ENCODE results near the gene MMP15.
"Not testable (repeated sequence)": the region's sequence is repeated elsewhere in the genome, so short reads cannot be mapped to it uniquely, and the experiment has no call there.

The MMP15 gene

GRCh38 chr16:57995721-57996405 is 29.7 kb upstream of the MMP15 start:
- FAIRE-seq: no peak

DNA sequence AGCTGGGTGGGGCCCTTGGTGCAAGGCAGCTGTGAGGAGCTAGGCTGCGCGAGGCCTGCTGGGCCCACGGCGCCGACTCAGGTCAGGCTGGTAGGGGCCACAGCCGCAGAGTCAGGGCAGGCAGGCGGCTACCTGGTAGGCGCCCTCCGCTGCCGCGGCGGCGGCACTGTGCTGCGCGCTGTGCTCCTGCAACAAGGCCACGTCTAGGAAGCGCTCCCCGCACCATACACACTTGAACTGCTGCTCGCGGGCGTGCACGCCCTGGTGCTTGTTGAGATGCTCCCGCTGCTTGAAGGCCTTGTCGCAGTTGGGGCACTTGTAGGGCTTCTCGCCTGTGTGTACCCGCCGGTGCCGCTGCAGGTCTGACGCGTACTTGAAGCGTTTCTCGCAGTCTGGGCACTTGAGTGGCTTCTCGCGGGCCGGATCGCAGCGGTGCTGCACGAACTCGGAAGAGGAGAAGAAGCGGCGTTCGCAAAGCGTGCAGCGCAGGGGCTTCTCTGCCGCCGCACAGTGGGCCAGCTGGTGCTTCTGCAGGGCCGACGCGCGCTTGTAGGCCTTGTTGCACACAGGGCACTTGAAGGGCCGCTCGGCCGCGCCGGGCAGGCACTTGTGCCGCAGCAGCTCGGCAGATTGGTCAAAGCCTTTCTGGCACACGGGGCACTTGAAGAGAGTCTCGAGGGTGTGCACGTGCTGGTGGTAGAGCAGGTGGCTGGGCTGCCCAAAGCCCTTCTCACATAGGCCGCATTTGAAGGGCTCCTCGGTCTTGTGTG is 29.0 kb upstream of the MMP15 start:
- no peak for FAIRE-seq
- no peak for DNase-seq (ENCODE audit: extremely low spot score, insufficient read length, low read depth)

More at GRCh38 chr16:57995721-57996405, 29.7 kb upstream of the MMP15 start:
- DNase-seq (ENCODE audit: extremely low spot score, insufficient read length, low read depth): no peak

- DNase-seq (ENCODE audit: extremely low spot score, insufficient read length, low read depth) (no peak), FAIRE-seq (no peak)
Observed at GRCh38 chr16:57997176-57997527, 28.4 kb upstream of the MMP15 start.

GRCh38 chr16:57997528-57998265 is 27.9 kb upstream of the MMP15 start:
- no peak for FAIRE-seq

GRCh38 chr16:57998486-57998885 is 27.1 kb upstream of the MMP15 start:
- DNase-seq (ENCODE audit: extremely low spot score, insufficient read length, low read depth) (no peak), FAIRE-seq (no peak)

More at GRCh38 chr16:57997528-57998265, 27.9 kb upstream of the MMP15 start:
- DNase-seq (ENCODE audit: extremely low spot score, insufficient read length, low read depth): no peak

DNA sequence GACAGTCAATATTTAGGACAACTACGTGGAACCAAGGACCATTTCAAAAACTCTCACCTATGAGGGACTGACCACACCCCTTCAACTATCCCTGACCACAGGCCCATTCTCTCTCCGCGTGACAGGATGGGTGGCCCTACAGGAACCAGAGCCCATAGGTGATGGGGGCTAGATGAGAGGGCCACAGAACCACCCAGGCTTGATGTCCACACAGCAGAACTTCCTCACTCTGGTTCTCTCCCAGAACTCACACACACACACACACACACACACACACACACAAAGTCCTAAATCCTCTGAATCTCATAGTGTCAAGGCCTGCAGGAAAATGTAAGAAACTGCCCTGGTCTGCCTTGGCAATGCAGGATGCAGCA is 26.6 kb upstream of the MMP15 start:
- FAIRE-seq (no peak), DNase-seq (ENCODE audit: extremely low spot score, insufficient read length, low read depth) (no peak)

DNA sequence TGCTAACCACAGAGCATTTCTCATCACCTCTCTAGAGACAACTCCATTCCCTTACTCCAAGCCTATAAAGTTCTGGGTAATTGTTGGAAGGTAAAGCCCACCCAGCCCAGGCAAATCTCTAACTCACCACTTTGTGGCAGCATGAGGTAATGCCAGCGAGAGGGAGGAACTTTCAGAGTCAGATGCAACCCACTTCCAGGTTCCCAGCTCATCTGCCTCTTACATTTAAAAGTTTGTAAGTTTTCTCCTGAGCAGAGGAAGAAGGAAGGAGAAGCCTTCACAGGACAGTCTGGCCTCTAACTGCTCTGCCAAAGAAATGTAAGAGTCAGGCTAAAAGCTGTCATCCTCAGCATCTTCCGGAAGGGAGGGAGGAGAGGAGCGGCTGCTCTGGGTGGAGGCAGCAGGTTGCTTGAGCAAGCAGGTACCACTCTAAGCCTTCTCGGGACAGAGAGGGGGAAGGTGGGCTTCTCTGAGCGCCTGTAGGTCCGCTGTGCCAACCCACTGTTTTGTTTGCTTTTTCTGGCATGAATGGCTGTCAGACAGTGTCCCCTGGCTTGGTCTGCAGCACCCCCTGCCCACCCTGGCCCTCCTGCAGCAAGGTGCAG is 26.1 kb upstream of the MMP15 start:
- FAIRE-seq: peak; percentile 56
- no peak for DNase-seq (ENCODE audit: extremely low spot score, insufficient read length, low read depth)

DNA sequence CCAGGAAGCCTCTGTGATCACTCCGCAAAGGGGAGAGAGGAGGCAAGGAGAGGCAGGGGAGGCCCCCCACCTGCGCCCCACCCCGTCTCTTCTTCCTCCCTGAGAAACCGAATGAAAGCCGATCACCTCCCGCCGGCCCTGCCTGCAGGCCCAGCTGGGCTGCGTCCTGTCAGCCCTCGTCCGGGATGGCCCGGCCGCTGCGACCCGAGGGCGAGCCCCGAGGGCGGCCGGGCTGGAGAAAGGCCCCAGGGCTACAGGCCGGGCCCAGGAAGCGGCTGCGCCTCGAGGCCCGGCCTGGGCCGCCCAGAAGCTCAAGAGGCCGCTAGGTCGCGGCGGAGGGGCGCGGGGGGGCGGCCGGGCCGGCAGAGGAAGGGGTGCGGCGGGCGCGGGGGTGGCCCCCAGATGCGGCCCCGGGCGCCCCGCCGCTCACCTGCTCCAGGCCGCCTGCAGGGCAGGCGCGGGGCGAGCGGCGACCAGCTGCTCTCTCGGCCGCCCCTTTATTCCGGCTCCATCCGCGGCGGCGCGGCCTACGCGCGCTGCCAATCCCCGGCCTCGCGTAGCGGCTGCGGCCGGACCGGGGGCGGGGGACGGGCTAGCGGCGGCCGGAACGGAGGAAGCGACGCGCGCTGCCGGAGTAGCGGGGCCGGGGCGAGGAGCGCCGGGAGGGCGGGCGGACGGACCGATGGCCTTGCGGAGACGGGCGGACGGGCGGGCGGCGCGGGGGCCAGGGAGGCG is 25.4 kb upstream of the MMP15 start, which contains the start of gene ZNF319:
TSS of gene ZNF319 (minus strand) at position 702 of the 735 bp plus-strand sequence. CDS start 2,407 bp downstream, outside the sequence.
- FAIRE-seq (no peak), DNase-seq (ENCODE audit: extremely low spot score, insufficient read length, low read depth) (no peak)

DNA sequence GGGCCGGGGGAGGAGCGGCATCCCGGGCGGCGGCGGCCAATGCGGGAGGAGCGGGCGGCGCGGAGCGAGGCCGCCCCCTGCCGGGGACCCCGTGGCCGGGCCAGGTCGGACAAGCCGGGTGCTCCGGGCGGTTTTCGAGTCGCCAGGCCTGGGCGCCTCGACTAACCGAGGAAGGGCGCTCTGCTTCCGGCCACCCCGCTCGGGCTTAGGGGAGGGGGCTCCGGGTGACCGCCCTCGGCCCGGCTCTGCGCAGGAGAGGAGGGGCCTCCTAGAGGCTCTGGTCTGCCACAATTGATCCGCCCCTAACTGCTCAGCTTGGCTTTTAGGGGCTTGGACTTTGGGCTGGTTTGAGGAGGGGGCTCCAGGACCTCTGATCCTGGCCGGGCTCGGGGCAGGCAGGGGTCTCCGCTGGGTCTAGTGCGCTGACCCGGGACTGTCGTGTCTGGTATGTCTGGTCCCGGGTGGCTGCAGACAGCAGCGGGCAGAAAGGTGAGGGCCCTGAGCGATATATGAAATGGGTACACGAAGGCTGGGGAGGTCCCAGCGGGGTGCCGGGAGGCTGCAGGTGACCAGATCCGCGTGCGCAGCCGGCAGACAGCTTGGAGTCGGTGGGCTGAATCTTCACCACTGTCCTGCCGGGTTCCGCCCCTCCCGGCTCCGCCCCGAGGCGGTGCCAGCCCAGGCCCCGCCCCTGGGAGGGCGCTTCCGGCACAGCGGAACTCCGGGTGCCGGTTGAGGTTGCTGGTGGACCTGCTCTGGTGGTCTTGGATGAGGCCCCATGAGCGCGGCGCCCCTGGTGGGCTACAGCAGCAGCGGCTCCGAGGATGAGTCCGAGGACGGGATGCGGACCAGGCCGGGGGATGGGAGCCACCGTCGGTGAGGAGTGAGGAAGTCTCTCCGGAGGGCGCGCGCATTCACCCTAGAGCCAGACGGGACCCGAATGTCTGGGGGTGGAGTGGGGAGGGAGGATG is 24.6 kb upstream of the MMP15 start, which contains the start of gene USB1:
TSS of gene USB1 (plus strand) at position 702 of the 971 bp plus-strand sequence. CDS start at position 779, 77 bp downstream.
- FAIRE-seq (peak; percentile 93), DNase-seq (ENCODE audit: extremely low spot score, insufficient read length, low read depth) (peak; percentile 95)

GRCh38 chr16:58001781-58002415 is 23.7 kb upstream of the MMP15 start:
- DNase-seq (ENCODE audit: extremely low spot score, insufficient read length, low read depth) (no peak), FAIRE-seq (no peak)

DNA sequence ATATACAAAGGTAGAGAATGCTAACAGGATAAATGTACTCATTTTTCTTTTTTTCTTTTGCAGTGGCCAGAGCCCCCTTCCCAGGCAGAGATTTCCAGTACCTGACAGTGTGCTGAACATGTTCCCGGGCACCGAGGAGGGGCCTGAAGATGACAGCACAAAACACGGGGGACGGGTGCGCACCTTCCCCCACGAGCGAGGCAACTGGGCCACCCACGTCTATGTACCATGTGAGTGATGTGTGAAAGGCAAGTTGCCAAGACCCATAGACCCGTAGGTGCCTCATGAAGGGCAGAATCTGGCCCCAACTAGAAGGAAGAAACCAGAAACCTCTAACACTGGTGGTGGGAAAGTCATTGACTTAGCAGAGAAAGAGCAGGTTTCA is 23.1 kb upstream of the MMP15 start:
- DNase-seq (ENCODE audit: extremely low spot score, insufficient read length, low read depth) (no peak), FAIRE-seq (no peak)

GRCh38 chr16:58002936-58003335 is 22.6 kb upstream of the MMP15 start:
- no peak for DNase-seq (ENCODE audit: extremely low spot score, insufficient read length, low read depth)

DNA sequence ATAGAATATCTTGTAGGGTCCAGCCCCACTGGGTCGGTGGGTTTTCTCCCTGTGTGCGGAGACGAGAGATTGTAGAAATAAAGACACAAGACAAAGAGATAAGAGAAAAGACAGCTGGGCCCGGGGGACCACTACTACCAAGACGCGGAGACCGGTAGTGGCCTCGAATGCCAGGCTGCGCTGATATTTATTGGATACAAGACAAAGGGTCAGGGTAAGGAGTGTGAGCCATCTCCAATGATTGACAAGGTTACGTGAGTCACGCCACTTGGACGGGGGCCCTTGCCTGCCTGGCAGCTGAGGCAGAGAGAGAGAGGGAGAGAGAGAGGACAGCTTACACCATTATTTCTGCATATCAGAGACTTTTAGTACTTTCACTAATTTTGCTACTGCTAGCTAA is 20.8 kb upstream of the MMP15 start:
- FAIRE-seq; DNase-seq (ENCODE audit: extremely low spot score, insufficient read length, low read depth): not testable (repeated sequence)

More at GRCh38 chr16:58002936-58003335, 22.6 kb upstream of the MMP15 start:
- no peak for FAIRE-seq

- DNase-seq (ENCODE audit: extremely low spot score, insufficient read length, low read depth) (no peak), FAIRE-seq (no peak)
Observed at GRCh38 chr16:58009856-58010416, 15.6 kb upstream of the MMP15 start.

DNA sequence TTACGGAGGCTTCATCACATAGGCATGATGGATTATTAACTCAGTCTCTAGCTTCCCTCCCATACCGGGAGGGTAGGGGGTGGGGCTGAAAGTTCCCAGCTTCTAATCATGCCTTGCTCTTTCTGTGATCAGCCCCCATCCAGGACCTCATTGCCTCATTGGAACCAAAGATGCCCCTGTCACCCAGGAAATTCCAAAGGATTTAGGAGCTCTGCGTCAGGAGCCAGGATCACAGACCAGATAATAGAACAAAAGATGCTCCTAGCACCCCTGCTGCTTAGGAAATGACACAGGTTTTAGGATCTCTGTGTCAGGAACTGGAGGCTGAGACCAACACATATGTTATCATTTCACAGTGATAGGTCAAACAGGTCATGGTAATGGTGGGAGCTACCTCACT is 14.7 kb upstream of the MMP15 start:
- no peak for DNase-seq (ENCODE audit: extremely low spot score, insufficient read length, low read depth)
- FAIRE-seq: no peak

GRCh38 chr16:58011652-58012051 is 13.9 kb upstream of the MMP15 start:
- FAIRE-seq (no peak), DNase-seq (ENCODE audit: extremely low spot score, insufficient read length, low read depth) (no peak)

DNA sequence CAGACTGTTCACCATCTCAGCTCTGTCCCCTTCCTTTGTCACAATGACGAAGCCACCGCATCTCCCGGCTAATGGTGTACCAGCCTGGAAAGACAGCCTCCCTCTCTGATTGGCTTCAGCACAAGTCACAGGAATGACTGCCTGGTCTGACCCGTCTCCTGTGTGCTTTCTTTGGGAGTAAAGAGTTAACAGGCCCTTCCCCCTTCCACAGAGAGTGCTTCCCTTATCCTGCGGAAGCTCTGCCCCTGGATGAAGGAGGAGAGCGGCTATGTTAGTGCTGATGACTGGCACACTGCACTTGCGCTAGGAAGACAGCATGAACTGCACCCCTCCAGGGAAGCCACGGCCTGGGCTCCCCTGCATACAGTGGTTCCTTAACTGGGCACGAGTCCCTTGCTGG is 13.1 kb upstream of the MMP15 start:
- FAIRE-seq (no peak), DNase-seq (ENCODE audit: extremely low spot score, insufficient read length, low read depth) (no peak)
